SK-N-SH treated with all-trans-retinoic acid at 6 μM for 48 hours (cell line): ENCODE results near the gene WDR88.
"Not testable (repeated sequence)": the region's sequence is repeated elsewhere in the genome, so short reads cannot be mapped to it uniquely, and the experiment has no call there.

Experiments used
- ATAC-seq: fragments of 200-7000 bp; cut with Tn5 transposase; 3 replicates; pipeline ENCODE4 v1.9.1; 2020; ENCODE audit warnings: mild to moderate bottlenecking, moderate library complexity
- ARNTL ChIP-seq: fragments of 450-650 bp; formaldehyde crosslinking; IDR thresholded peaks from 2 replicates; pipeline ENCODE4 v1.5.0; 2020; ENCODE audit warnings: low read depth, mild to moderate bottlenecking, moderate library complexity, borderline replicate concordance
- ESRRG ChIP-seq: fragments of 250-450 bp; sonication (Bioruptor Pico); IDR thresholded peaks from 2 replicates; pipeline ENCODE4 v1.6.1; 2021; ENCODE audit warnings: mild to moderate bottlenecking
- ISL1 ChIP-seq: fragments of 250-450 bp; sonication (Bioruptor Pico); IDR thresholded peaks from 2 replicates; pipeline ENCODE4 v2.1.2; 2022; ENCODE audit warnings: mild to moderate bottlenecking, moderate library complexity
- RARB ChIP-seq: fragments of 250-450 bp; sonication (Bioruptor Pico); IDR thresholded peaks from 2 replicates; pipeline ENCODE4 v1.8.0; 2021; ENCODE audit warnings: mild to moderate bottlenecking, moderate library complexity
- TOX ChIP-seq: fragments of 250-450 bp; sonication (Bioruptor Pico); IDR thresholded peaks from 2 replicates; pipeline ENCODE4 v1.8.0; 2021; ENCODE audit warnings: mild to moderate bottlenecking, moderate library complexity, borderline replicate concordance
- ZNF565 ChIP-seq: fragments of 450-650 bp; formaldehyde crosslinking; conservative IDR thresholded peaks from 2 replicates; pipeline ENCODE4 v1.5.0; 2020; ENCODE audit warnings: low read depth, mild to moderate bottlenecking, moderate library complexity
- ZNF8 ChIP-seq: fragments of 450-650 bp; formaldehyde crosslinking; IDR thresholded peaks from 2 replicates; pipeline ENCODE4 v1.5.0; 2020; ENCODE audit warnings: mild to moderate bottlenecking, moderate library complexity
- TF ChIP-seq, protein P1 (sequence below): fragments of 250-450 bp; sonication (Bioruptor Pico); IDR thresholded peaks from 2 replicates; pipeline ENCODE4 v1.8.0; 2020; ENCODE audit warnings: mild to moderate bottlenecking, moderate library complexity, borderline replicate concordance

The WDR88 gene

GRCh38 chr19:33221638-33222037, 89.7 kb downstream of the WDR88 start (continued):
- TF ChIP-seq ARNTL (CRISPR knock-in tag) (no peak), RARB (no peak), ZNF565 (CRISPR knock-in tag) (no peak), TOX (CRISPR knock-in tag) (no peak)
- TF ChIP-seq, protein P1, sequence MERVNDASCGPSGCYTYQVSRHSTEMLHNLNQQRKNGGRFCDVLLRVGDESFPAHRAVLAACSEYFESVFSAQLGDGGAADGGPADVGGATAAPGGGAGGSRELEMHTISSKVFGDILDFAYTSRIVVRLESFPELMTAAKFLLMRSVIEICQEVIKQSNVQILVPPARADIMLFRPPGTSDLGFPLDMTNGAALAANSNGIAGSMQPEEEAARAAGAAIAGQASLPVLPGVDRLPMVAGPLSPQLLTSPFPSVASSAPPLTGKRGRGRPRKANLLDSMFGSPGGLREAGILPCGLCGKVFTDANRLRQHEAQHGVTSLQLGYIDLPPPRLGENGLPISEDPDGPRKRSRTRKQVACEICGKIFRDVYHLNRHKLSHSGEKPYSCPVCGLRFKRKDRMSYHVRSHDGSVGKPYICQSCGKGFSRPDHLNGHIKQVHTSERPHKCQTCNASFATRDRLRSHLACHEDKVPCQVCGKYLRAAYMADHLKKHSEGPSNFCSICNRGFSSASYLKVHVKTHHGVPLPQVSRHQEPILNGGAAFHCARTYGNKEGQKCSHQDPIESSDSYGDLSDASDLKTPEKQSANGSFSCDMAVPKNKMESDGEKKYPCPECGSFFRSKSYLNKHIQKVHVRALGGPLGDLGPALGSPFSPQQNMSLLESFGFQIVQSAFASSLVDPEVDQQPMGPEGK, result no peak
- TF ChIP-seq, all 23 proteins: peak for 0

DNA sequence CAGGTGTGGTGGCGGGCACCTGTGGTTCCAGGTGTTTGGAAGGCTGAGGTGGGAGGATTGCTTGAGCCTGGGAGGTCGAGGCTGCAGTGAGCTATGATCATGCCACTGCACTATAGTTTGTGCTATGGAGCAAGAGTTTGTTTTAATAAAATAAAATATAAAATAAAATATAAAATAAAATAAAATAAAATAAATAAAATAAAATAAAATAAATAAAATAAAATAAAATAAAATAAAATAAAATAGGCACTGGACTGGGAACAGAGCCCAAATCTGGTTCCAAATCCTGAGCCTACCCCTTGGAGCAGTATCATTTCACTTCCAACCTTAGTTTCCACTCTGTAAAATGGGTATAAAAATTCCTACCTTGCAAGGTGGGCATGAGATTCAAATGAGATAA, 90.3 kb downstream of the WDR88 start:
- not testable (repeated sequence) for ATAC-seq

DNA sequence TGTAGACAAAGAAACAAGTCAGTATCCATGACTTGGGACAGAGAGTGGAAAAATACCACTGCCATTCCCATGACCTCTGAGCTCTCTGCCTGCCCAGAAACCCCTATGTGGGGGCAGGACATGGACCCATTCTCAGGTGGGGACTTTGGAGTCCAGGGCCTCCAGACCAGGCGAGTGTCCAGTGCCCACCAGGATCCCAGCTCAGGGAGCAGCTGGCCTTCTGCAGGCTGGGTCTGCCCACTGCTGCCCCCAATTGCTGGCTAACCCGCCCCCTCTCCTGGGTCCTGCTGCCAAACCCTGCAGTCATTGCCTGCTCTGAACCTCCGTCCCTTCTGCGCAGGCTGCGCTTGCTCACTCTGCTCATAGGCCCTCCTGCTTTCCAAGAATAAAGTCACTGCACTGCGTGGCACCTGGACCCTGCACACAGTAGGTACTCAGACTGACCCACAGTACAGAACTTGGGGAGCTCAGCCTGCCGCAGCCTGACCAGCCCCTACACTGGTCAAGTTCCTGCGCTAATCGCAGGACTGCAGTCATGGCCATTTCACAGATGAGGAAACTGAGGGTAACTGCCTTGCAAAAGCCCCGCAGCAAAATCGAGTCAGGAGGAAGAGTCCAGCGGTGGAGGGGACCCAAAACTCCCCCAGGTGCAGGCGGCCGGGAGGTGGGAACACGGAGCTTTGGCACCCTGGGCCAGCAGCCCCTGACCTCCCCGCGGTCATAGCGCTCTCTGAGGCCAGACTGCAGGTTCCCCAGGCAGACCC, 93.0 kb downstream of the WDR88 start:
- no peak for ATAC-seq
- no peak for TF ChIP-seq ISL1 (CRISPR knock-in tag)
- TF ChIP-seq ZNF8, result no peak
- TF ChIP-seq ESRRG (CRISPR knock-in tag), result no peak
